22Rv1 (cell line): ENCODE data around the gene PRSS37.

ENCODE experiments used
- H3K27ac ChIP-seq: fragments of 450-650 bp; 2 replicates; pipeline ENCODE4 v1.5.1; 2017
- CTCF ChIP-seq: fragments of 450-650 bp; IDR thresholded peaks from 2 replicates; pipeline ENCODE4 v1.5.1; 2017; ENCODE audit warnings: mild to moderate bottlenecking
- ZFX ChIP-seq: fragments of 450-650 bp; IDR thresholded peaks from 2 replicates; pipeline ENCODE4 v1.6.1; 2017; ENCODE audit warnings: antibody characterized with exemption, borderline replicate concordance

Gene PRSS37

GRCh38 chr7:141841385-141841784 is at the start of gene PRSS37:
Gene PRSS37, minus strand, starts transcription at chr7:141841485. Its CDS starts 436 bp downstream, at chr7:141841049.
- no peak for TF ChIP-seq CTCF
- TF ChIP-seq ZFX, result no peak
- H3K27ac ChIP-seq, result no peak within 1 kb of the TSS

GRCh38 chr7:141889321-141889720 is 48.0 kb upstream of the PRSS37 start:
- TF ChIP-seq CTCF, result no peak
- no peak for TF ChIP-seq ZFX
- H3K27ac ChIP-seq, result no peak overlapping the region

- TF ChIP-seq ZFX (no peak), CTCF (no peak)
- no peak overlapping the region for H3K27ac ChIP-seq
Measured at GRCh38 chr7:141884539-141885225, 43.4 kb upstream of the PRSS37 start.

GRCh38 chr7:141880960-141881359 is 39.7 kb upstream of the PRSS37 start:
- TF ChIP-seq ZFX (no peak), CTCF (no peak)
- H3K27ac ChIP-seq, result no peak overlapping the region

GRCh38 chr7:141877365-141877764 is 36.1 kb upstream of the PRSS37 start:
- TF ChIP-seq ZFX (no peak), CTCF (no peak)

GRCh38 chr7:141876371-141876770 is 35.1 kb upstream of the PRSS37 start:
- no peak overlapping the region for H3K27ac ChIP-seq
- TF ChIP-seq ZFX, result no peak
- no peak for TF ChIP-seq CTCF

More at GRCh38 chr7:141877365-141877764, 36.1 kb upstream of the PRSS37 start:
- H3K27ac ChIP-seq, result no peak overlapping the region

GRCh38 chr7:141875453-141875852 is 34.2 kb upstream of the PRSS37 start:
- no peak for TF ChIP-seq ZFX
- no peak for TF ChIP-seq CTCF
- H3K27ac ChIP-seq, result no peak overlapping the region
